Urinary bladder (tissue), 4 donors: Measurements from ENCODE around the gene RASSF3. TPM values are rescaled to one million over a fixed set of nuclear protein-coding genes. Genes with fewer than 3 reads are reported as not detected.
"Not testable (repeated sequence)": the region's sequence is repeated elsewhere in the genome, so short reads cannot be mapped to it uniquely, and the experiment has no call there.

Experiments used
- DNase-seq: peaks from one replicate; pipeline ENCODE4 v3.0.0-alpha.2; 2015; ENCODE audit errors: extremely low spot score
- H3K27ac ChIP-seq: one replicate; pipeline ENCODE4 v1.5.1; 2013; ENCODE audit warnings: low read depth, mild to moderate bottlenecking, moderate library complexity
- H3K36me3 ChIP-seq: one replicate; pipeline ENCODE4 v1.6.1; 2013; ENCODE audit warnings: mild to moderate bottlenecking, moderate library complexity; ENCODE audit not compliant: insufficient read depth
- H3K4me1 ChIP-seq: one replicate; pipeline ENCODE4 v1.6.1; 2013; ENCODE audit warnings: mild to moderate bottlenecking, moderate library complexity; ENCODE audit not compliant: insufficient read depth
- H3K4me3 ChIP-seq: one replicate; pipeline ENCODE4 v1.5.1; 2013; ENCODE audit warnings: low read depth, low read length
- WGBS: extraction: QIAGEN DNeasy Blood & Tissue Kit; methylation state at CpG from one replicate; pipeline ENCODE4 v1.1.7; 2013; 5-methylcytosine and 5-hydroxymethylcytosine counted together
- polyA plus RNA-seq: library from polyadenylated mRNA; stranded (reverse); fragments of 200-250 nt; gene quantifications from one replicate; pipeline ENCODE4 v1.2.3, GENCODE V29; 2013
- total RNA-seq: library from RNA; depleted of rRNA; stranded (reverse); fragments of >200 nt; gene quantifications from one replicate; pipeline ENCODE4 v1.2.3, GENCODE V29; 2014
- donor health status: healthy with polysubstance abuse.
- donor health status: healthy.

Gene RASSF3
- total and polyA plus RNA-seq, 2 donors, result 50.4 to 112 TPM

GRCh38 chr12:64688715-64689114 lies 78.4 kb downstream of the RASSF3 start:
- Histone ChIP-seq H3K36me3 (no peaks in the 10 kb centered on the region), H3K4me3 (no peak overlapping the region), H3K27ac (no peak overlapping the region), H3K4me1 (no peaks in the 10 kb centered on the region)
- 81% methylated on average over 7 of the region's 7 CpGs for WGBS
- no peak for DNase-seq

DNA sequence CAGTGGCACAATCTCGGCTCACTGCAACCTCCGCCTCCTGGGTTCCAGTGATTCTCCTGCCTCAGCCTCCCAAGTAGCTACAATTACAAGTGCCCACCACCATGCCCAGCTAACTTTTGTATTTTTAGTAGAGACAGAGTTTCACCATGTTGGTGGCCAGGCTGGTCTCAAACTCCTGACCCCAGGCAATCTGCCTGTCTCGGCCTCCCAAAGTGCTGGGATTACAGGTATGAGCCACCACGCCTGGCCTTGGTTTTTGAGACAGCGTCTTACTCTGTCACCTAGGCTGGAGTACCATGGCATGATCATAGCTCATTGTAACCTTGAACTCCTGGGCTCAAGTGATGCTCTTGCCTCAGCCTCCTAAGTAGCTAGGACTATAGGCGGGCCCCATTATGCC lies 79.9 kb downstream of the RASSF3 start:
- WGBS, result 98% methylated on average over 6 of the region's 6 CpGs
- not testable (repeated sequence) for H3K36me3 ChIP-seq, H3K4me3 ChIP-seq, H3K4me1 ChIP-seq, DNase-seq, H3K27ac ChIP-seq

GRCh38 chr12:64691227-64691794 lies 81.0 kb downstream of the RASSF3 start:
- Histone ChIP-seq H3K4me3 (no peak overlapping the region), H3K4me1 (no peaks in the 10 kb centered on the region), H3K27ac (no peak overlapping the region), H3K36me3 (no peaks in the 10 kb centered on the region)
- WGBS, result 82% methylated on average over 6 of the region's 6 CpGs
- no peak for DNase-seq

- H3K36me3 ChIP-seq, result no peaks in the 10 kb centered on the region
- no peak overlapping the region for H3K27ac ChIP-seq
- no peak for DNase-seq
- H3K4me1 ChIP-seq, result no peaks in the 10 kb centered on the region
- WGBS, result 39% methylated on average over 2 of the region's 2 CpGs
- no peak overlapping the region for H3K4me3 ChIP-seq
Measured at GRCh38 chr12:64691795-64692583, 81.7 kb downstream of the RASSF3 start.

- no peak for DNase-seq
- H3K36me3 ChIP-seq, result no peaks in the 10 kb centered on the region
- no peak overlapping the region for H3K4me3 ChIP-seq
- 64% methylated on average over 18 of the region's 18 CpGs for WGBS
- H3K4me1 ChIP-seq, result no peaks in the 10 kb centered on the region
- H3K27ac ChIP-seq, result no peak overlapping the region
Measured at GRCh38 chr12:64694130-64695040, 84.1 kb downstream of the RASSF3 start.

GRCh38 chr12:64695550-64695949 lies 85.3 kb downstream of the RASSF3 start:
- no peaks in the 10 kb centered on the region for H3K36me3 ChIP-seq
- WGBS, result 86% methylated on average over 5 of the region's 5 CpGs
- H3K4me1 ChIP-seq, result no peaks in the 10 kb centered on the region
- no peak overlapping the region for H3K27ac ChIP-seq
- DNase-seq, result no peak
- H3K4me3 ChIP-seq, result no peak overlapping the region

GRCh38 chr12:64696080-64696741 lies 85.9 kb downstream of the RASSF3 start:
- H3K27ac ChIP-seq, result no peak overlapping the region
- no peak for DNase-seq
- H3K4me3 ChIP-seq, result no peak overlapping the region
- 38% methylated on average over 1 of the region's 1 CpG for WGBS
- no peaks in the 10 kb centered on the region for H3K4me1 ChIP-seq
- no peaks in the 10 kb centered on the region for H3K36me3 ChIP-seq

GRCh38 chr12:64699504-64700115 lies 89.3 kb downstream of the RASSF3 start:
- Histone ChIP-seq H3K4me1 (no peaks in the 10 kb centered on the region), H3K36me3 (no peaks in the 10 kb centered on the region), H3K4me3 (no peak overlapping the region), H3K27ac (no peak overlapping the region)
- WGBS, result 94% methylated on average over 12 of the region's 12 CpGs
- no peak for DNase-seq

DNA sequence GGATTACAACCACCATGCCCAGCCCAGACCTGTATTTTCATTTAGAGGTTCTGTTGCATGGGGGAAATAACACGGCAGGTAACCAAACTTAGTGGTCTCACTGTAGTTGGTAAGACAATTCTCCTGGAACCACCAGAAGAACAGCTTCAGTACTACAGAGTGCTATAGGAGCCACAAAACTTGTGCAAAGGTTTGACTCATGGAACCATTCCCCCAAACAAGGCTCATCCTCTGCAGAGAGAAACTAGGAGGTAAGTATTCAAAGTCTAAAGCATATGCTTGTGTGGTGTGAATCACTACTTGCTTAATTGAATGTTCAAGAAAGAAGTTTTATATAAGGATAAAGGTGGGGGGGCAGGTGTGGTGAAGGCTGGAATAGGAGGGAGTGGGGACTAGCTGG lies 90.2 kb downstream of the RASSF3 start:
- no peak for DNase-seq
- Histone ChIP-seq H3K4me3 (no peak overlapping the region), H3K36me3 (no peaks in the 10 kb centered on the region), H3K4me1 (no peaks in the 10 kb centered on the region), H3K27ac (no peak overlapping the region)
- 91% methylated on average over 1 of the region's 1 CpG for WGBS

- no peaks in the 10 kb centered on the region for H3K4me1 ChIP-seq
- no peak overlapping the region for H3K27ac ChIP-seq
- 34% methylated on average over 5 of the region's 5 CpGs for WGBS
- H3K36me3 ChIP-seq, result no peaks in the 10 kb centered on the region
- no peak for DNase-seq
- H3K4me3 ChIP-seq, result no peak overlapping the region
Measured at GRCh38 chr12:64701283-64701682, 91.0 kb downstream of the RASSF3 start.

- DNase-seq, result no peak
- 23% methylated on average over 3 of the region's 3 CpGs for WGBS
- no peak overlapping the region for H3K27ac ChIP-seq
- H3K36me3 ChIP-seq, result no peaks in the 10 kb centered on the region
- H3K4me3 ChIP-seq, result no peak overlapping the region
- no peaks in the 10 kb centered on the region for H3K4me1 ChIP-seq
Measured at GRCh38 chr12:64706306-64706705, 96.0 kb downstream of the RASSF3 start.

DNA sequence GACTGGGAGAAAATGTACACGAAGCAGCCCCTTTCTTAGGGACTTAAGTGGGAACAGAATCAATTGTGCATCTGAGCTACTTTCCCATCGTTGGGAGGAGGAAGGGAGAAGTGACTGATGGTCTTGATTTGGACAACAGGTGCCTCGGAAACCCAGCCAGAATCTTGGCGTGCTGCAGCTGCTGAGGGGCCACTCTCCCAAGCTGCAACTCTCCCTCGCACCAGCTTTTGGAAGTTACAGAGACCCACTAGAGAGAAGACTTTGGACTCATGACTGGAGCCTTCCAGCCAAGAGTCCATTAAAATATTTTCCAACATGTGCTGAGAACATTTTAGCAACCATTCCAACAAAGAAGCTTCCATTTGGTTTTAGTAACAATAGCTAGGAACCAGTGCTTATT lies 96.6 kb downstream of the RASSF3 start:
- Histone ChIP-seq H3K4me3 (no peak overlapping the region), H3K27ac (no peak overlapping the region), H3K4me1 (no peaks in the 10 kb centered on the region), H3K36me3 (no peaks in the 10 kb centered on the region)
- no peak for DNase-seq
- 62% methylated on average over 5 of the region's 5 CpGs for WGBS

DNA sequence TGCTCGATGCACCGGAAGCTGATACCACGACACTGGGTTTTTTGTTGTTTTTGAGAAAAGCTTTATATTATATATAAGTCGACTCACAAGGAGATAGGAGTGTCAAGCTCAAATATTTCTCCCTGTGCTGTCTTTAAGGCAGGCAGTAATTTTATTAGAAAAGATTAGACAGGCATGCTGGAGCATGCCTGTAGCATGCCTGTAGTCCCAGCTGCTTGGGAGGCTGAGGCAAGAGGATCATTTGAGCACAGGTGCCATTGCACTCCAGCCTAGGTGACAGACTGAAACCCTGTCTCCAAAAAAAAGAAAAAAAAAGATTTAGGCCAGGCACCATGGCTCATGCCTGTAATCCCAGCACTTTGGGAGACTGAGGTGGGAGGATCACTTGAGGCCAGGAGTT lies 97.1 kb downstream of the RASSF3 start:
- no peak overlapping the region for H3K4me3 ChIP-seq
- no peaks in the 10 kb centered on the region for H3K36me3 ChIP-seq
- whole genome bisulfite sequencing, result 65% methylated on average over 4 of the region's 4 CpGs
- no peak for DNase-seq
- no peaks in the 10 kb centered on the region for H3K4me1 ChIP-seq
- no peak overlapping the region for H3K27ac ChIP-seq
